ENCODE results near the gene SPRR2G.
"Not testable (repeated sequence)": the region's sequence is repeated elsewhere in the genome, so short reads cannot be mapped to it uniquely, and the experiment has no call there.

Gene SPRR2G

DNA sequence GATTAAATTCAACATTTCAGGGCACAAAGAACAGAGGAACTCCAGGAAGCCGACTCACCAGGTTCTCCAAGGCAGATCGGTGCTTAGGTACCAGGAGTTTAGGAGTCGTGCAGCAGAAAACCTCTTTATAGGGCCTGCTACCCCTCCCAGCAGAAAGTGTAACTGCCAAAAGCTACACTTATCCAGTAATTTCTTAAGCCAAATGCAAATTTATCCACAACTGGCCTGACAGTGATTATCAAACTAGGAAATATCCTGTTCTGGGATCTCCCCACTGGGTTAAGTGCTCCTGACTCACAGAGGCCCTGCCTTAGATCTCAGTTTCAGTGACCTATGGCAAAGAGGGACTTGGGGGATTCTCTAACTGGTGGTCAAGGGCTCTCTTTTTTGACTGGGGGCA is 37.3 kb downstream of the SPRR2G start, which contains the start of gene SPRR2F:
Gene SPRR2F (minus strand): TSS at position 101 of the 400 bp plus-strand sequence. CDS start 783 bp downstream, outside the sequence.
- no peak for DNase-seq (ENCODE audit: low read depth)

- DNase-seq (ENCODE audit: low read depth): not testable (repeated sequence)
Measured at GRCh38 chr1:153112454-153112853, 38.2 kb downstream of the SPRR2G start.

DNA sequence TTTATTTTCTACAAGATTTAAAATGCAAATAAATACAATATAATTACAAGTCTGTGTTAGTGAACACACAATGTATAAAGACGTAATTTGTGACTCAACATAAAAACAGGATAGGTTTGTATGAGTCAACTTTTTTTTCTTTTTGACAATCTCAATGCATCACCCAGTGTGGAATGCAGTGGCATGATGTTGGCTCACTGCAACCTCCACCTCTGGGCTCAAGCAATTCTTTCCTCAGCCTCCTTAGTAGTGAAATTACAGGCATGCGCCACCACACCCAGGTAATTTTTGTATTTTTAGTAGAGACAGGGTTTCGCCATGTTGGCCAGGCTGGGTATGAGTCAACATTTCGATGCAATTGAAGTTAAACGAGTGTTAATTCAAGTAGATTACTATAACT is 50.4 kb downstream of the SPRR2G start:
- no peak for DNase-seq (ENCODE audit: low read depth)

Measured in activated T-cell treated with anti-CD3 and anti-CD28 coated beads for 48 hours (primary cell).